ENCODE measurements around the gene TOR3A.

Gene TOR3A

GRCh38 chr1:179104611-179105250, 22.9 kb downstream of the TOR3A start:
- H3K4me1 Mint-ChIP-seq (ENCODE audit: low read depth in 2 of 2), result no peaks in the 10 kb centered on the region
- no peak for DNase-seq
- H3K36me3 Mint-ChIP-seq (ENCODE audit: insufficient read depth), result peaks cover 13% of the 10 kb centered on the region
- H3K9me3 Mint-ChIP-seq, result no peaks in the 10 kb centered on the region
- no peak overlapping the region for H3K27ac Mint-ChIP-seq
- H3K27me3 Mint-ChIP-seq, result no peaks in the 10 kb centered on the region
- no peak overlapping the region for H3K4me3 Mint-ChIP-seq
- ATAC-seq (replicated peaks), result no peak

- Mint-ChIP-seq H3K4me1 (ENCODE audit: low read depth in 2 of 2) (no peaks in the 10 kb centered on the region), H3K36me3 (ENCODE audit: insufficient read depth) (peaks cover 19% of the 10 kb centered on the region), H3K27me3 (no peaks in the 10 kb centered on the region), H3K4me3 (no peak overlapping the region), H3K9me3 (no peaks in the 10 kb centered on the region), H3K27ac (no peak overlapping the region)
- no peak for DNase-seq
- no peak for ATAC-seq (replicated peaks)
Measured at GRCh38 chr1:179105393-179105792, 23.5 kb downstream of the TOR3A start.

GRCh38 chr1:179107706-179108629, 26.1 kb downstream of the TOR3A start:
- ATAC-seq (replicated peaks), result no peak
- H3K27me3 Mint-ChIP-seq, result no peaks in the 10 kb centered on the region
- H3K4me1 Mint-ChIP-seq (ENCODE audit: low read depth in 2 of 2), result no peaks in the 10 kb centered on the region
- H3K27ac Mint-ChIP-seq, result peak overlapping the region in 1 of 2 donors; percentile 51
- no peaks in the 10 kb centered on the region for H3K9me3 Mint-ChIP-seq
- H3K4me3 Mint-ChIP-seq, result no peak overlapping the region
- H3K36me3 Mint-ChIP-seq (ENCODE audit: insufficient read depth), result peaks cover 28% of the 10 kb centered on the region
- DNase-seq, result no peak

GRCh38 chr1:179108644-179109043, 26.8 kb downstream of the TOR3A start:
- Mint-ChIP-seq H3K4me3 (no peak overlapping the region), H3K9me3 (no peaks in the 10 kb centered on the region), H3K4me1 (ENCODE audit: low read depth in 2 of 2) (no peaks in the 10 kb centered on the region), H3K36me3 (ENCODE audit: insufficient read depth) (peaks cover 33% of the 10 kb centered on the region), H3K27ac (peak overlapping the region in 1 of 2 donors; percentile 51), H3K27me3 (no peaks in the 10 kb centered on the region)
- ATAC-seq (replicated peaks) (no peak), DNase-seq (no peak)

- Mint-ChIP-seq H3K27ac (no peak overlapping the region), H3K9me3 (no peaks in the 10 kb centered on the region), H3K4me3 (no peak overlapping the region), H3K4me1 (ENCODE audit: low read depth in 2 of 2) (no peaks in the 10 kb centered on the region), H3K27me3 (no peaks in the 10 kb centered on the region), H3K36me3 (ENCODE audit: insufficient read depth) (peaks cover 44% of the 10 kb centered on the region)
- DNase-seq, result no peak
- ATAC-seq (replicated peaks), result no peak
Measured at GRCh38 chr1:179115181-179115580, 33.3 kb downstream of the TOR3A start.

- no peaks in the 10 kb centered on the region for H3K27me3 Mint-ChIP-seq
- ATAC-seq (replicated peaks), result no peak
- H3K9me3 Mint-ChIP-seq, result no peaks in the 10 kb centered on the region
- no peaks in the 10 kb centered on the region for H3K4me1 Mint-ChIP-seq (ENCODE audit: low read depth in 2 of 2)
- H3K36me3 Mint-ChIP-seq (ENCODE audit: insufficient read depth), result peaks cover 25% of the 10 kb centered on the region
- no peak for DNase-seq
- H3K27ac Mint-ChIP-seq, result no peak overlapping the region
- H3K4me3 Mint-ChIP-seq, result no peak overlapping the region
Measured at GRCh38 chr1:179119513-179119912, 37.6 kb downstream of the TOR3A start.

GRCh38 chr1:179120736-179121135, 38.9 kb downstream of the TOR3A start:
- DNase-seq (no peak), ATAC-seq (replicated peaks) (no peak)
- Mint-ChIP-seq H3K27me3 (no peaks in the 10 kb centered on the region), H3K27ac (no peak overlapping the region), H3K36me3 (ENCODE audit: insufficient read depth) (peaks cover 18% of the 10 kb centered on the region), H3K4me3 (no peak overlapping the region), H3K9me3 (no peaks in the 10 kb centered on the region), H3K4me1 (ENCODE audit: low read depth in 2 of 2) (no peaks in the 10 kb centered on the region)

GRCh38 chr1:179121159-179121938, 39.5 kb downstream of the TOR3A start:
- peak; percentile 16 to 46 (median 27) for DNase-seq
- ATAC-seq (replicated peaks), result no peak
- no peak overlapping the region for H3K27ac Mint-ChIP-seq

GRCh38 chr1:179124873-179125272, 43.0 kb downstream of the TOR3A start:
- H3K4me1 Mint-ChIP-seq (ENCODE audit: low read depth in 2 of 2), result peaks cover 4 to 5% of the 10 kb centered on the region in 2 donors
- peak overlapping the region in 1 of 2 donors; percentile 41 for H3K27ac Mint-ChIP-seq
- no peak for ATAC-seq (replicated peaks)

More at GRCh38 chr1:179121159-179121938, 39.5 kb downstream of the TOR3A start:
- H3K36me3 Mint-ChIP-seq (ENCODE audit: insufficient read depth), result peaks cover 14% of the 10 kb centered on the region
- no peak overlapping the region for H3K4me3 Mint-ChIP-seq
- no peaks in the 10 kb centered on the region for H3K4me1 Mint-ChIP-seq (ENCODE audit: low read depth in 2 of 2)
- H3K27me3 Mint-ChIP-seq, result no peaks in the 10 kb centered on the region
- no peaks in the 10 kb centered on the region for H3K9me3 Mint-ChIP-seq

GRCh38 chr1:179126338-179127060, 44.6 kb downstream of the TOR3A start:
- ATAC-seq (replicated peaks) (no peak), DNase-seq (no peak)
- peaks cover 5% of the 10 kb centered on the region for H3K36me3 Mint-ChIP-seq (ENCODE audit: insufficient read depth)
- no peak overlapping the region for H3K27ac Mint-ChIP-seq
- no peaks in the 10 kb centered on the region for H3K9me3 Mint-ChIP-seq
- H3K4me3 Mint-ChIP-seq, result no peak overlapping the region
- H3K27me3 Mint-ChIP-seq, result no peaks in the 10 kb centered on the region
- peaks cover 4 to 9% of the 10 kb centered on the region in 2 donors for H3K4me1 Mint-ChIP-seq (ENCODE audit: low read depth in 2 of 2)

More at GRCh38 chr1:179124873-179125272, 43.0 kb downstream of the TOR3A start:
- DNase-seq, result no peak
- Mint-ChIP-seq H3K9me3 (no peaks in the 10 kb centered on the region), H3K36me3 (ENCODE audit: insufficient read depth) (peaks cover 9% of the 10 kb centered on the region), H3K4me3 (no peak overlapping the region), H3K27me3 (no peaks in the 10 kb centered on the region)

- no peaks in the 10 kb centered on the region for H3K27me3 Mint-ChIP-seq
- no peaks in the 10 kb centered on the region for H3K9me3 Mint-ChIP-seq
- no peak overlapping the region for H3K4me3 Mint-ChIP-seq
- H3K4me1 Mint-ChIP-seq (ENCODE audit: low read depth in 2 of 2), result peaks cover 4 to 9% of the 10 kb centered on the region in 2 donors
- H3K36me3 Mint-ChIP-seq (ENCODE audit: insufficient read depth), result peaks cover 5% of the 10 kb centered on the region
- ATAC-seq (replicated peaks), result no peak
- H3K27ac Mint-ChIP-seq, result no peak overlapping the region
- DNase-seq, result no peak
Measured at GRCh38 chr1:179127163-179127895, 45.5 kb downstream of the TOR3A start.

- no peak overlapping the region for H3K4me3 Mint-ChIP-seq
- peaks cover 5% of the 10 kb centered on the region for H3K36me3 Mint-ChIP-seq (ENCODE audit: insufficient read depth)
- H3K27me3 Mint-ChIP-seq, result no peaks in the 10 kb centered on the region
- H3K27ac Mint-ChIP-seq, result peak overlapping the region in 1 of 2 donors; percentile 87
- no peak for ATAC-seq (replicated peaks)
- DNase-seq, result no peak
- peaks cover 4 to 9% of the 10 kb centered on the region in 2 donors for H3K4me1 Mint-ChIP-seq (ENCODE audit: low read depth in 2 of 2)
- no peaks in the 10 kb centered on the region for H3K9me3 Mint-ChIP-seq
Measured at GRCh38 chr1:179128520-179128919, 46.6 kb downstream of the TOR3A start.
